Endothelial cell (in vitro differentiated cells): ENCODE data around the gene TRIM43. TPM values are rescaled to one million over a fixed set of nuclear protein-coding genes. Genes with fewer than 3 reads are reported as not detected.
"Not testable (repeated sequence)": the region's sequence is repeated elsewhere in the genome, so short reads cannot be mapped to it uniquely, and the experiment has no call there.

ENCODE experiments used
- DNase-seq: peaks from one replicate; pipeline ENCODE4 v3.0.0; 2021; ENCODE audit warnings: low spot score
- H3K27ac Mint-ChIP-seq: one replicate; pipeline ENCODE4 v1.8.0; 2021; ENCODE audit warnings: mixed read lengths, inconsistent platforms; ENCODE audit not compliant: unreplicated experiment
- H3K27me3 Mint-ChIP-seq: one replicate; pipeline ENCODE4 v1.8.0; 2021; ENCODE audit warnings: mild to moderate bottlenecking, moderate library complexity, mixed read lengths, inconsistent platforms; ENCODE audit not compliant: unreplicated experiment
- H3K36me3 Mint-ChIP-seq: one replicate; pipeline ENCODE4 v1.8.0; 2021; ENCODE audit warnings: mild to moderate bottlenecking, low read depth, mixed read lengths, inconsistent platforms; ENCODE audit not compliant: unreplicated experiment
- H3K4me1 Mint-ChIP-seq: one replicate; pipeline ENCODE4 v1.8.0; 2021; ENCODE audit warnings: mild to moderate bottlenecking, mixed read lengths, inconsistent platforms; ENCODE audit not compliant: unreplicated experiment
- H3K4me3 Mint-ChIP-seq: one replicate; pipeline ENCODE4 v1.8.0; 2021; ENCODE audit warnings: mild to moderate bottlenecking, mixed read lengths, inconsistent platforms; ENCODE audit not compliant: unreplicated experiment
- H3K9me3 Mint-ChIP-seq: one replicate; pipeline ENCODE4 v1.8.0; 2021; ENCODE audit warnings: mixed read lengths, inconsistent platforms; ENCODE audit not compliant: unreplicated experiment
- total RNA-seq: library from RNA; stranded (reverse); fragmentation: NEBNext Ultra II Directional; extraction: Animal tissue kit (Norgen Biotek cat#: 25700); gene quantifications from one replicate; pipeline ENCODE4 v1.2.1, GENCODE V29; 2021; ENCODE audit not compliant: unreplicated experiment

Gene TRIM43
- total RNA-seq, 1 donor from 2014 or later, result not detected

- not testable (repeated sequence) for H3K27me3 Mint-ChIP-seq, H3K4me3 Mint-ChIP-seq, H3K27ac Mint-ChIP-seq, H3K4me1 Mint-ChIP-seq, H3K9me3 Mint-ChIP-seq, H3K36me3 Mint-ChIP-seq, DNase-seq
Observed at GRCh38 chr2:95608356-95608755, 16.6 kb downstream of the TRIM43 start.

- not testable (repeated sequence) for H3K9me3 Mint-ChIP-seq, H3K27ac Mint-ChIP-seq, H3K4me1 Mint-ChIP-seq, H3K36me3 Mint-ChIP-seq, H3K27me3 Mint-ChIP-seq, H3K4me3 Mint-ChIP-seq, DNase-seq
Observed at GRCh38 chr2:95609764-95610163, 18.0 kb downstream of the TRIM43 start.

GRCh38 chr2:95613048-95613447 is 21.2 kb downstream of the TRIM43 start:
- not testable (repeated sequence) for H3K36me3 Mint-ChIP-seq, H3K4me3 Mint-ChIP-seq, H3K9me3 Mint-ChIP-seq, H3K27ac Mint-ChIP-seq, DNase-seq, H3K4me1 Mint-ChIP-seq, H3K27me3 Mint-ChIP-seq

- H3K27me3 Mint-ChIP-seq, DNase-seq, H3K9me3 Mint-ChIP-seq, H3K27ac Mint-ChIP-seq, H3K4me3 Mint-ChIP-seq, H3K36me3 Mint-ChIP-seq, H3K4me1 Mint-ChIP-seq: not testable (repeated sequence)
Observed at GRCh38 chr2:95622728-95623127, 30.9 kb downstream of the TRIM43 start.

GRCh38 chr2:95630987-95631386 is 39.2 kb downstream of the TRIM43 start:
- H3K36me3 Mint-ChIP-seq, H3K4me1 Mint-ChIP-seq, H3K9me3 Mint-ChIP-seq, H3K4me3 Mint-ChIP-seq, H3K27me3 Mint-ChIP-seq, DNase-seq, H3K27ac Mint-ChIP-seq: not testable (repeated sequence)

GRCh38 chr2:95633626-95634259 is 41.9 kb downstream of the TRIM43 start:
- not testable (repeated sequence) for H3K9me3 Mint-ChIP-seq, H3K27ac Mint-ChIP-seq

GRCh38 chr2:95640515-95641288 is 48.9 kb downstream of the TRIM43 start:
- DNase-seq, H3K4me1 Mint-ChIP-seq, H3K27me3 Mint-ChIP-seq, H3K27ac Mint-ChIP-seq, H3K4me3 Mint-ChIP-seq, H3K9me3 Mint-ChIP-seq, H3K36me3 Mint-ChIP-seq: not testable (repeated sequence)

More at GRCh38 chr2:95633626-95634259, 41.9 kb downstream of the TRIM43 start:
- not testable (repeated sequence) for H3K36me3 Mint-ChIP-seq, H3K27me3 Mint-ChIP-seq, H3K4me3 Mint-ChIP-seq, H3K4me1 Mint-ChIP-seq, DNase-seq

- not testable (repeated sequence) for H3K4me3 Mint-ChIP-seq, H3K27ac Mint-ChIP-seq, H3K9me3 Mint-ChIP-seq, DNase-seq, H3K27me3 Mint-ChIP-seq, H3K4me1 Mint-ChIP-seq, H3K36me3 Mint-ChIP-seq
Observed at GRCh38 chr2:95641289-95641575, 49.4 kb downstream of the TRIM43 start.

GRCh38 chr2:95641787-95642186 is 50.0 kb downstream of the TRIM43 start:
- H3K4me3 Mint-ChIP-seq, H3K27me3 Mint-ChIP-seq, H3K27ac Mint-ChIP-seq, H3K4me1 Mint-ChIP-seq, H3K36me3 Mint-ChIP-seq, DNase-seq, H3K9me3 Mint-ChIP-seq: not testable (repeated sequence)

GRCh38 chr2:95642360-95642759 is 50.6 kb downstream of the TRIM43 start:
- not testable (repeated sequence) for H3K9me3 Mint-ChIP-seq, H3K27me3 Mint-ChIP-seq, H3K4me3 Mint-ChIP-seq, H3K36me3 Mint-ChIP-seq, H3K4me1 Mint-ChIP-seq, DNase-seq, H3K27ac Mint-ChIP-seq

- DNase-seq, H3K4me1 Mint-ChIP-seq, H3K9me3 Mint-ChIP-seq, H3K36me3 Mint-ChIP-seq, H3K27ac Mint-ChIP-seq, H3K4me3 Mint-ChIP-seq, H3K27me3 Mint-ChIP-seq: not testable (repeated sequence)
Observed at GRCh38 chr2:95642951-95643350, 51.1 kb downstream of the TRIM43 start.

- H3K4me1 Mint-ChIP-seq, H3K27ac Mint-ChIP-seq, DNase-seq, H3K4me3 Mint-ChIP-seq, H3K27me3 Mint-ChIP-seq, H3K9me3 Mint-ChIP-seq, H3K36me3 Mint-ChIP-seq: not testable (repeated sequence)
Observed at GRCh38 chr2:95645312-95645711, 53.5 kb downstream of the TRIM43 start.
